Astrocyte (in vitro differentiated cells and primary cell): Measurements from ENCODE around the gene RMND5A. TPM values are rescaled to one million over a fixed set of nuclear protein-coding genes. Genes with fewer than 3 reads are reported as not detected.

Experiments
- DNase-seq: peaks from one replicate; pipeline ENCODE4 v3.0.0-alpha.2; 2010; ENCODE audit warnings: low read depth
- FAIRE-seq: peaks from 2 replicates; lab custom pipeline; 2011; peaks lifted over from hg19 to GRCh38; lab: Jason Lieb, UNC
- H2AFZ ChIP-seq: 2 replicates; pipeline ENCODE4 v1.6.0; 2012; ENCODE audit warnings: low read depth, low read length, inconsistent platforms
- H3K27ac ChIP-seq: 2 replicates; pipeline ENCODE4 v1.5.1; 2011; ENCODE audit warnings: low read depth, low read length, inconsistent platforms
- H3K27me3 ChIP-seq: 2 replicates; pipeline ENCODE4 v1.6.0; 2011; ENCODE audit warnings: low read length, inconsistent platforms; ENCODE audit not compliant: insufficient read depth
- H3K36me3 ChIP-seq: 2 replicates; pipeline ENCODE4 v1.5.1; 2011; ENCODE audit warnings: low read length, inconsistent platforms; ENCODE audit not compliant: insufficient read depth
- H3K4me1 ChIP-seq: 2 replicates; pipeline ENCODE4 v1.5.1; 2011; ENCODE audit warnings: low read length, inconsistent platforms; ENCODE audit not compliant: insufficient read depth
- H3K4me2 ChIP-seq: 2 replicates; pipeline ENCODE4 v1.6.0; 2012; ENCODE audit warnings: low read length, inconsistent platforms
- H3K4me3 ChIP-seq: 2 replicates; pipeline ENCODE4 v1.5.1; 2011; ENCODE audit warnings: low read depth, mild to moderate bottlenecking, low read length, inconsistent platforms; ENCODE audit not compliant: insufficient read depth
- H3K79me2 ChIP-seq: 2 replicates; pipeline ENCODE4 v1.6.0; 2012; ENCODE audit warnings: mild to moderate bottlenecking, low read length, inconsistent platforms; ENCODE audit not compliant: insufficient read depth
- H3K9ac ChIP-seq: 2 replicates; pipeline ENCODE4 v1.6.0; 2012; ENCODE audit warnings: mild to moderate bottlenecking, low read length, inconsistent platforms
- H3K9me3 ChIP-seq: 2 replicates; pipeline ENCODE4 v1.5.1; 2012; ENCODE audit warnings: low read depth, mild to moderate bottlenecking, low read length, inconsistent platforms; ENCODE audit not compliant: insufficient read depth
- H4K20me1 ChIP-seq: 2 replicates; pipeline ENCODE4 v1.6.0; 2012; ENCODE audit warnings: low read length, inconsistent platforms; ENCODE audit not compliant: insufficient read depth
- H3K27ac Mint-ChIP-seq: one replicate; pipeline ENCODE4 v1.8.0; 2021; ENCODE audit warnings: mild to moderate bottlenecking, mixed read lengths; ENCODE audit not compliant: unreplicated experiment
- H3K27me3 Mint-ChIP-seq: one replicate; pipeline ENCODE4 v1.8.0; 2021; ENCODE audit warnings: low read depth, mixed read lengths; ENCODE audit not compliant: unreplicated experiment
- H3K36me3 Mint-ChIP-seq: one replicate; pipeline ENCODE4 v1.8.0; 2021; ENCODE audit warnings: low read depth, mixed read lengths; ENCODE audit not compliant: unreplicated experiment
- H3K4me1 Mint-ChIP-seq: one replicate; pipeline ENCODE4 v1.8.0; 2021; ENCODE audit warnings: low read depth, mixed read lengths; ENCODE audit not compliant: unreplicated experiment
- H3K4me3 Mint-ChIP-seq: one replicate; pipeline ENCODE4 v1.8.0; 2021; ENCODE audit warnings: mild to moderate bottlenecking, moderate library complexity, mixed read lengths; ENCODE audit not compliant: unreplicated experiment
- H3K9me3 Mint-ChIP-seq: one replicate; pipeline ENCODE4 v1.8.0; 2021; ENCODE audit warnings: mild to moderate bottlenecking, mixed read lengths; ENCODE audit not compliant: unreplicated experiment
- EZH2 ChIP-seq: IDR thresholded peaks from 2 replicates; pipeline ENCODE4 v1.6.1; 2012; ENCODE audit warnings: mild to moderate bottlenecking, low read length, inconsistent platforms; ENCODE audit not compliant: insufficient read depth
- total RNA-seq: library from RNA; stranded (reverse); gene quantifications from 2 replicates; pipeline ENCODE4 v1.2.1, GENCODE V29; 2021
- TF ChIP-seq, protein P1 (sequence below): IDR thresholded peaks from 2 replicates; pipeline ENCODE4 v1.5.1; 2011; ENCODE audit warnings: low read depth, mild to moderate bottlenecking, inconsistent platforms, low read length, moderate library complexity; ENCODE audit not compliant: insufficient read depth

Gene RMND5A
- total RNA-seq, 1 donor from 2014 or later, result 33.6 TPM

DNA sequence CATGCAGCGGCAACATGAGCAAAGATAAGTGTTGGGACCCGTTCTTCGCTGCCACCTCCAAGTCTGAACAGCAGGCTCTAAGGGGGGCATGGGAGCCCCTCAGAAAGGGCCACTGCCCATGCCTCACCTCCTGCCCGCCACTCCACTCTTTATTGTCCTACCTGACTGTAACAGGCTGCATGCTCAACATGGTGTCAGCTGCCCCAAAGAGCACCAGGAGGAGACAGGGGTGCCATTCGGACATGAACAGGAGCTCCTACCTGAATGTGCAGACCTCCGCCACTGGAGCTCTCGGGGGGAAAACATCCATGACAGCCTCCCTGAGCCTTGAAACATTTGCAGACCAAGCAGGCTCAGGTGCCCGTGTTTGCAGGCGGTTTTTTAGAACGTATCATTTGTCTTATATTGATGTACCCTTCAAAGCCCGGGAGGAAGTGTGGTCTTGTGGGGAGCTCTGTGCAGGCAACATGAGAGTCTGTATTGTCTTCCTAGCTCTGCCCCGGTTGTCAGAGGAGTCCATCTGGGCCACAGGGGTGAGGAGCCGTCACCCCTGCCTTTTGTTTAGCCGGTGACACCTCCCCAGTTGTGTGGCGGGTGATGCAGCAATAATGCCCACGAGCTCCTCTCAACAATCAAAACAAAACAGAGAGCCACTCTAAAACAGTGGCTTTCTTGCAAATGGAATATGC is 105.7 kb downstream of the RMND5A start:
- H3K4me2 ChIP-seq, result no peak overlapping the region
- DNase-seq (no peak), FAIRE-seq (no peak)
- H3K9me3 ChIP-seq, result no peaks in the 10 kb centered on the region
- H2AFZ ChIP-seq, result no peak overlapping the region
- H4K20me1 ChIP-seq, result no peaks in the 10 kb centered on the region
- H3K27me3 ChIP-seq, result no peaks in the 10 kb centered on the region
- TF ChIP-seq, protein P1, sequence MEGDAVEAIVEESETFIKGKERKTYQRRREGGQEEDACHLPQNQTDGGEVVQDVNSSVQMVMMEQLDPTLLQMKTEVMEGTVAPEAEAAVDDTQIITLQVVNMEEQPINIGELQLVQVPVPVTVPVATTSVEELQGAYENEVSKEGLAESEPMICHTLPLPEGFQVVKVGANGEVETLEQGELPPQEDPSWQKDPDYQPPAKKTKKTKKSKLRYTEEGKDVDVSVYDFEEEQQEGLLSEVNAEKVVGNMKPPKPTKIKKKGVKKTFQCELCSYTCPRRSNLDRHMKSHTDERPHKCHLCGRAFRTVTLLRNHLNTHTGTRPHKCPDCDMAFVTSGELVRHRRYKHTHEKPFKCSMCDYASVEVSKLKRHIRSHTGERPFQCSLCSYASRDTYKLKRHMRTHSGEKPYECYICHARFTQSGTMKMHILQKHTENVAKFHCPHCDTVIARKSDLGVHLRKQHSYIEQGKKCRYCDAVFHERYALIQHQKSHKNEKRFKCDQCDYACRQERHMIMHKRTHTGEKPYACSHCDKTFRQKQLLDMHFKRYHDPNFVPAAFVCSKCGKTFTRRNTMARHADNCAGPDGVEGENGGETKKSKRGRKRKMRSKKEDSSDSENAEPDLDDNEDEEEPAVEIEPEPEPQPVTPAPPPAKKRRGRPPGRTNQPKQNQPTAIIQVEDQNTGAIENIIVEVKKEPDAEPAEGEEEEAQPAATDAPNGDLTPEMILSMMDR, result no peak
- no peak for TF ChIP-seq EZH2
- no peak overlapping the region for H3K27ac ChIP-seq
- Mint-ChIP-seq H3K4me3 (no peak overlapping the region), H3K4me1 (no peaks in the 10 kb centered on the region), H3K36me3 (no peaks in the 10 kb centered on the region), H3K9me3 (peaks cover 4% of the 10 kb centered on the region), H3K27ac (no peak overlapping the region), H3K27me3 (peaks cover 5% of the 10 kb centered on the region)
- no peaks in the 10 kb centered on the region for H3K36me3 ChIP-seq
- H3K79me2 ChIP-seq, result no peaks in the 10 kb centered on the region
- H3K4me3 ChIP-seq, result no peak overlapping the region
- no peak overlapping the region for H3K9ac ChIP-seq
- H3K4me1 ChIP-seq, result no peaks in the 10 kb centered on the region

DNA sequence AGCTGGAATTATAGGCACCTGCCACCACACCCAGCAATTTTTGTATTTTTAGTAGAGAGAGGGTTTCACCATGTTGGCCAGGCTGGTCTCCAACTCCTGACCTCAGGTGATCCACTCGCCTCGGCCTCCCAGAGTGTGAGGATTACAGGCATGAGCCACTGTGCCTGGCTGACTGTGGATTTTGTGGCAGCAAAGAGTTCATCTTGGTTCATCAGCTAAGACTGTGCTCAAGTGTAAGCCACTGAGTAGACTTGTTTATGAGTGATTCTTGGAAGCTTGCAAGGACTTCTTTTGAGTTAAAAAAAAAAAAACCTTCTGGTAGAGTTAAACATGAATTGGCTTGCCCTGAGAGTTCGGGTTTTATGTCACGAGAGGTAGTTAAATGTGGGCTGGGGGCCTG is 106.9 kb downstream of the RMND5A start:
- Histone ChIP-seq H3K4me2 (no peak overlapping the region), H3K9ac (no peak overlapping the region), H3K27me3 (peaks cover 3% of the 10 kb centered on the region), H3K4me3 (no peak overlapping the region), H3K4me1 (no peaks in the 10 kb centered on the region), H3K36me3 (no peaks in the 10 kb centered on the region), H3K27ac (no peak overlapping the region), H3K9me3 (no peaks in the 10 kb centered on the region), H2AFZ (no peak overlapping the region), H4K20me1 (no peaks in the 10 kb centered on the region), H3K79me2 (no peaks in the 10 kb centered on the region)
- no peak overlapping the region for H3K4me3 Mint-ChIP-seq
- H3K27me3 Mint-ChIP-seq, result peaks cover 9% of the 10 kb centered on the region
- H3K36me3 Mint-ChIP-seq, result no peaks in the 10 kb centered on the region
- H3K4me1 Mint-ChIP-seq, result no peaks in the 10 kb centered on the region
- peaks cover 4% of the 10 kb centered on the region for H3K9me3 Mint-ChIP-seq
- no peak for FAIRE-seq
- no peak overlapping the region for H3K27ac Mint-ChIP-seq
- TF ChIP-seq EZH2, result no peak
- DNase-seq, result no peak

Other genes starting within 250 kb of the RMND5A start
- gene CHMP3, start 156.8 kb upstream of the RMND5A start, total RNA-seq, result 81.1 and 91.0 TPM in 2 replicates
- 21.4 and 21.5 TPM in 2 replicates for gene RNF103, start 96.4 kb upstream of the RMND5A start, total RNA-seq
- gene CD8A, start 70.6 kb downstream of the RMND5A start, total RNA-seq, result 0.14 TPM in 1 of 2 replicates, not detected in the other
- not detected in 2 replicates for gene CD8B, start 141.6 kb downstream of the RMND5A start, total RNA-seq
- gene RGPD1, start 221.8 kb downstream of the RMND5A start, total RNA-seq, result 2.3 and 3.2 TPM in 2 replicates